A549 (cell line): ENCODE measurements around the gene CMA1.

Source experiments
- CEBPB ChIP-seq, 2 experiments: fragments of >200 bp in 1 of 2; sonication (Bioruptor Twin) in 1 of 2; formaldehyde crosslinking in 1 of 2; IDR thresholded peaks; 2 replicates each; pipeline ENCODE4 v1.6.1; 2012 to 2016
- CHD2 ChIP-seq: fragments of 150-350 bp; IDR thresholded peaks from 2 replicates; pipeline ENCODE4 v1.6.1; 2014; ENCODE audit warnings: low read length; ENCODE audit not compliant: partially characterized antibody
- CTCF ChIP-seq: fragments of >200 bp; sonication (Bioruptor Twin); formaldehyde crosslinking; IDR thresholded peaks from 3 replicates; pipeline ENCODE4 v1.5.1; 2016
- EP300 ChIP-seq, 2 experiments: fragments of >200 bp; sonication (Bioruptor Twin); formaldehyde crosslinking; IDR thresholded peaks; 2 replicates in 1 of 2; 3 replicates in 1 of 2; pipeline ENCODE4 v1.6.1; 2016 to 2017
- ESRRA ChIP-seq: fragments of 150-350 bp; IDR thresholded peaks from 2 replicates; pipeline ENCODE4 v1.6.1; 2014; ENCODE audit warnings: mild to moderate bottlenecking, low read length, borderline replicate concordance
- HEYL ChIP-seq: fragments of 250-450 bp; sonication (Bioruptor Pico); IDR thresholded peaks from 2 replicates; pipeline ENCODE4 v1.8.0; 2021; ENCODE audit warnings: mild to moderate bottlenecking, moderate library complexity
- MYC ChIP-seq: IDR thresholded peaks from 2 replicates; pipeline ENCODE4 v1.6.1; 2012; ENCODE audit warnings: mild to moderate bottlenecking, inconsistent platforms, low read length, improper control_type of control experiment, borderline replicate concordance
- PHF8 ChIP-seq: fragments of 200-600 bp; sonication (generic); IDR thresholded peaks from 2 replicates; pipeline ENCODE4 v1.6.1; 2016; ENCODE audit warnings: low read depth, mild to moderate bottlenecking, antibody characterized with exemption, moderate library complexity, borderline replicate concordance
- POLR2A ChIP-seq: IDR thresholded peaks from 2 replicates; pipeline ENCODE4 v1.6.1; 2012; ENCODE audit warnings: mild to moderate bottlenecking, low read length

- TF ChIP-seq CEBPB (IDR thresholded peaks at IDR 0.05) (no peak), CHD2 (no peak), ESRRA (no peak), HEYL (CRISPR knock-in tag) (no peak), CTCF (no peak), PHF8 (no peak), MYC (no peak), EP300 (IDR thresholded peaks at IDR 0.05) (no peak), POLR2A (no peak)
These were observed 1.6 kb downstream of the CMA1 start for GRCh38 chr14:24506443-24506842.
